BLaER1 treated with 17β-estradiol and CSF1 and Interleukin-3, amounts not matched to agents 10 nM and 100 nM (cell line): Measurements from ENCODE around the gene KAZN.

ENCODE experiments used
- H3K27ac ChIP-seq, 11 experiments: shearing (Covaris generic); formaldehyde crosslinking; 2 replicates each; pipeline ENCODE4 v1.8.1; 2022
- H3K27me3 ChIP-seq, 11 experiments: shearing (Covaris generic); formaldehyde crosslinking; 2 replicates each; pipeline ENCODE4 v1.8.1; 2022
- H3K36me3 ChIP-seq, 11 experiments: shearing (Covaris generic); formaldehyde crosslinking; 2 replicates each; pipeline ENCODE4 v1.8.1; 2022
- H3K4me1 ChIP-seq, 10 experiments: shearing (Covaris generic); formaldehyde crosslinking; 2 replicates each; pipeline ENCODE4 v1.8.1; 2022
- H3K4me2 ChIP-seq, 11 experiments: shearing (Covaris generic); formaldehyde crosslinking; 2 replicates each; pipeline ENCODE4 v1.8.1; 2022
- H3K4me3 ChIP-seq, 10 experiments: shearing (Covaris generic); formaldehyde crosslinking; 2 replicates each; pipeline ENCODE4 v1.8.1; 2022
- H3K9ac ChIP-seq, 11 experiments: shearing (Covaris generic); formaldehyde crosslinking; 2 replicates each; pipeline ENCODE4 v1.8.1; 2022
- H3K9me3 ChIP-seq, 11 experiments: shearing (Covaris generic); formaldehyde crosslinking; replicated peaks in 1 of 11; 2 replicates each; pipeline ENCODE4 v1.8.1; 2022
- H4K20me1 ChIP-seq, 11 experiments: shearing (Covaris generic); formaldehyde crosslinking; 2 replicates each; pipeline ENCODE4 v1.8.1; 2022
- Cebpa-rat ChIP-seq, 11 experiments: shearing (Covaris generic); IDR thresholded peaks; 2 replicates each; pipeline ENCODE4 v1.8.1; 2022

The KAZN gene

DNA sequence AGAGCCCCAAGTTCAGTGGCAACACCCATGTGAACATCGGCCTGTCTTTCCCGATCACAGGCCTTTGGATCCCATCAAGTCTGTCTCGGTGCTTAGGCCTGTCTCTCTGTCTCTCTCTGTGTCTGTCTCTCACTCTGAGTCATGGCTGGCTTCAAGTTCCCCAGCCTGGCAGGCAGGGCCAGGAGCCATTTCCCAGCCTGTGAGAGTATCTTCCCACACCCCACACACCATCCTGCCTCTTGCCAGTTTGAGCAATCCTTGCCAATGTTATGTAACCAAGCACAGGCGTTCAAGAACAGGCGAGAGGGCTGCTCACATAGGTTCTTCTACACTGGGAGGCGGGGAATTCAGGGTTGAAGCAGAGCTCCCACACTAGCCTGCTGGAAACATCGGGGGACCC, 485.1 kb downstream of the KAZN start:
- TF ChIP-seq Cebpa-rat (IDR thresholded peaks at IDR 0.05) = no peak
- Histone ChIP-seq H3K27me3 (no peaks in the 10 kb centered on the region), H3K9me3 (no peaks in the 10 kb centered on the region), H4K20me1 (no peaks in the 10 kb centered on the region; a peak in 1 of 22 replicates), H3K36me3 (no peaks in the 10 kb centered on the region), H3K4me1 (no peaks in the 10 kb centered on the region), H3K4me3 (no peak overlapping the region), H3K9ac (no peak overlapping the region), H3K4me2 (no peak overlapping the region), H3K27ac (no peak overlapping the region)

GRCh38 chr1:15088281-15088971, 489.9 kb downstream of the KAZN start:
- no peaks in the 10 kb centered on the region for H3K27me3 ChIP-seq
- no peaks in the 10 kb centered on the region for H3K9me3 ChIP-seq
- no peak for TF ChIP-seq Cebpa-rat (IDR thresholded peaks at IDR 0.05)
- no peak overlapping the region for H3K4me3 ChIP-seq
- no peaks in the 10 kb centered on the region for H3K36me3 ChIP-seq
- H3K4me2 ChIP-seq = no peak overlapping the region
- H3K27ac ChIP-seq = no peak overlapping the region
- H4K20me1 ChIP-seq = no peaks in the 10 kb centered on the region; a peak in 1 of 22 replicates
- no peak overlapping the region for H3K9ac ChIP-seq
- peaks cover 0 to 10% (median 0%) of the 10 kb centered on the region in 10 experiments; a peak in 5 of 20 replicates for H3K4me1 ChIP-seq

DNA sequence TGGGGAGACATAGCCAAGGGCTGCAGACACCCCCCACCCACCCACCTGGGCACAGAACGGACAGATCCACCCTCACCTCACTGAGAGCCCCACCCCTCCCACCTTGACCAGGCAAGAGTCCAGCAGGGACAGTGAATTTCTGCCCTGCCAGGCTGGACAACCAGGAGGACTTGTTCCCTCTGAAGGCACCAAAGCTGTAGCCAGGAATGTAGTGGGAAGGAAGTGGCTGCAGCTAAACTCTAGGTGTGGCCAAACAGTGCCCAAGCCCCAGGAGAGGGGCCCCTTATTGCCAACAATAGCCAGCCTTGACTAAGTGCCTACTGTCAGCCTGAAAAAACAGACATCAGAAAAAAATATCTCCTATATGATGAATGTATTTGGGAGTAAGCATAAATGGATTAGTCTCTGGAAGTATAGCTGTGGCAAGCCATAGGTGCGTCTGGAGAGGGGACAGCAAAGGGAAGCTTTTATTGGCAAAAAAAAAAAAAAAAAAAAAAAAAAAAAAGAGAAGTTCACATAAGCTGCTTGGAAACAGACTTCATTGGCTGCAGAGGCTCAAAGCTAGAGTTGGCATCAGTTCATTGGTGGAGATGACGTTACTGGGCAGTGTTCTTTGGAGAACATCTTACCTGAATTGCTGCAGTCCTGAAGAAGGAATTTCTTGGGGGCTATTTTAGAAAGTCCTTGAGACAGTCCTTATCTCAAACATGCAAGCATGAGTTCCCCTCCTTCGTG, 490.9 kb downstream of the KAZN start:
- no peaks in the 10 kb centered on the region; a peak in 1 of 22 replicates for H4K20me1 ChIP-seq
- H3K4me1 ChIP-seq = peaks cover 0 to 10% (median 0%) of the 10 kb centered on the region in 10 experiments; a peak in 5 of 20 replicates
- TF ChIP-seq Cebpa-rat (IDR thresholded peaks at IDR 0.05) = no peak
- H3K9me3 ChIP-seq = no peaks in the 10 kb centered on the region
- H3K27ac ChIP-seq = no peak overlapping the region
- H3K9ac ChIP-seq = no peak overlapping the region
- peak overlapping the region in 4 of 11 experiments; percentile 15 to 37 (median 24); a peak in 4 of 22 replicates for H3K4me2 ChIP-seq
- H3K36me3 ChIP-seq = no peaks in the 10 kb centered on the region
- H3K27me3 ChIP-seq = no peaks in the 10 kb centered on the region
- no peak overlapping the region for H3K4me3 ChIP-seq

- Histone ChIP-seq H3K4me2 (no peak overlapping the region), H3K4me1 (peaks cover 0 to 10% (median 0%) of the 10 kb centered on the region in 10 experiments; a peak in 5 of 20 replicates), H3K4me3 (no peak overlapping the region), H3K36me3 (no peaks in the 10 kb centered on the region), H3K9ac (no peak overlapping the region), H3K27me3 (no peaks in the 10 kb centered on the region), H4K20me1 (no peaks in the 10 kb centered on the region; a peak in 1 of 22 replicates), H3K27ac (no peak overlapping the region), H3K9me3 (no peaks in the 10 kb centered on the region)
- TF ChIP-seq Cebpa-rat (IDR thresholded peaks at IDR 0.05) = no peak
Observed at GRCh38 chr1:15090373-15090772, 491.9 kb downstream of the KAZN start.

- Histone ChIP-seq H3K4me1 (peaks cover 0 to 9% (median 0%) of the 10 kb centered on the region in 10 experiments; a peak in 5 of 20 replicates), H4K20me1 (no peaks in the 10 kb centered on the region; a peak in 2 of 22 replicates), H3K9me3 (no peaks in the 10 kb centered on the region), H3K4me2 (no peak overlapping the region), H3K36me3 (no peaks in the 10 kb centered on the region), H3K9ac (no peak overlapping the region), H3K27me3 (no peaks in the 10 kb centered on the region), H3K4me3 (no peak overlapping the region), H3K27ac (no peak overlapping the region)
- TF ChIP-seq Cebpa-rat (IDR thresholded peaks at IDR 0.05) = no peak
Observed at GRCh38 chr1:15094056-15094455, 495.6 kb downstream of the KAZN start.

DNA sequence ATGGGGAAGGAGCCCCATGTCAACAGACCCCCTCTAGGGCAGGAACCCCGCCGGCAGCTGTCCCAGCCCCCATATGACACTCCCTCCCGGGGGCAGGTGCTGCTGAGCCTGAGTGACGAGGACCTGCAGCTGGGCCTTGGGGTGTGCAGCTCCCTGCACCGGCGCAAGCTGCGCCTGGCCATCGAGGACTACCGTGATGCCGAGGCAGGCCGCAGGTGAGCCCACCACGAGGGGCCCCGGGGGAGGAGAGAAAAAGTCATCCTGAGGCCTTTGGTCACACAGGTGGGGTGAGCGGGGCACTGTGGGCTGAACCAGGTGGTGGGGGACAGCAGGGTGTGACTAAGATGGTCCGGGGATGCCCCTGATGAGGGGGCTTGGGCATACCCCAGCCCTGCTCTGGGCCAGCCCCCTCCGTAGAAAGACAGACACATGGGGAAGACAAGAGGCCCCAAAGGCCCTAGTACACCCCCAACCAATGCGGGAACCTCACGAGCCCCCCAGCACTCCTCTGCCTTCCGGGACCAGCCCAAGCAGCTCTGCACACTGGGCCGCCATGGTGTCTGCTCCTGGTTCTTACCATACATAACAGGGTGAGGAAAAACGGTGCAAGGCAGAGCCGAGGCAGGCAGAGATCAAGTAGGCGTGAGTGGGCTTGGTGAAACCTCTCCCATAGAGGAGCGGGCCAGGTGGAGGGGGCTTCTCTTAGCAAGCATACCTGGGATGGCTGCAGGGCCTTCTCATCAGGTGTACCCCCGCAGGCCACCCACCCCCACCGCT, 496.4 kb downstream of the KAZN start:
- H3K4me3 ChIP-seq = no peak overlapping the region
- no peak overlapping the region for H3K4me2 ChIP-seq
- no peaks in the 10 kb centered on the region for H3K9me3 ChIP-seq
- H4K20me1 ChIP-seq = peaks cover 0 to 5% (median 0%) of the 10 kb centered on the region in 11 experiments; a peak in 2 of 22 replicates
- H3K4me1 ChIP-seq = peaks cover 0 to 1% (median 0%) of the 10 kb centered on the region in 10 experiments; a peak in 2 of 20 replicates
- no peak overlapping the region for H3K9ac ChIP-seq
- no peaks in the 10 kb centered on the region for H3K36me3 ChIP-seq
- H3K27me3 ChIP-seq = no peaks in the 10 kb centered on the region
- no peak overlapping the region for H3K27ac ChIP-seq
- no peak for TF ChIP-seq Cebpa-rat (IDR thresholded peaks at IDR 0.05)

DNA sequence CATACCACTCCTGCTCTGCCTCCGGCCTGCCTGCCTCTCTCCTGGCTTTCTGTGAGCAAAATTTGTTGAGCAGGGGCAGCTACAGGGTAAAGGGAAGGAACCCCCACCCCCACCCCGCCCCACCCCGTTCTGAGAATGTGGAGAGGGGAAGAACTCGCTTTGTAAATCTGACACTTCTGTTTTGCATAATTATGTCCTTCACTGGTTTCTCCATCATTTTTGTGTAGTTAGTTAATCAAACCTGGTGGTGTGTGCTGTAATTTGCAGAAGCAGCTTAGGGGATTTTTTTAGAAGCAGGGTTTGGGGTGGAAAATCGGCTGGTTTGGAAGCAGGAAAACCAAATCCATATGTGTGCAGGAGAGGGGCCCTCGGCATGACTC, 497.0 kb downstream of the KAZN start:
- Histone ChIP-seq H3K36me3 (no peaks in the 10 kb centered on the region), H3K4me3 (no peak overlapping the region), H3K27ac (no peak overlapping the region), H3K27me3 (no peaks in the 10 kb centered on the region), H3K4me1 (peaks cover under 1 to 3% (median 1%) of the 10 kb centered on the region in 10 experiments; a peak in 19 of 20 replicates), H4K20me1 (peaks cover 0 to 9% (median 0%) of the 10 kb centered on the region in 11 experiments; a peak in 2 of 22 replicates), H3K9ac (no peak overlapping the region), H3K9me3 (no peaks in the 10 kb centered on the region), H3K4me2 (no peak overlapping the region; a peak in 1 of 22 replicates)
- no peak for TF ChIP-seq Cebpa-rat (IDR thresholded peaks at IDR 0.05)

- Histone ChIP-seq H3K9ac (no peak overlapping the region), H3K4me3 (no peak overlapping the region), H3K9me3 (no peaks in the 10 kb centered on the region), H3K4me1 (peaks cover 7 to 11% (median 9%) of the 10 kb centered on the region in 10 experiments), H4K20me1 (peaks cover 0 to 9% (median 0%) of the 10 kb centered on the region in 11 experiments; a peak in 2 of 22 replicates), H3K36me3 (no peaks in the 10 kb centered on the region), H3K4me2 (no peak overlapping the region), H3K27ac (no peak overlapping the region), H3K27me3 (no peaks in the 10 kb centered on the region)
- no peak for TF ChIP-seq Cebpa-rat (IDR thresholded peaks at IDR 0.05)
Observed at GRCh38 chr1:15096293-15096692, 497.8 kb downstream of the KAZN start.
